Brain microvascular endothelial cell (primary cell): Measurements from ENCODE around the gene APOBEC3B.
"Not testable (repeated sequence)": the region's sequence is repeated elsewhere in the genome, so short reads cannot be mapped to it uniquely, and the experiment has no call there.

Experiments
- DNase-seq: peaks from one replicate; pipeline ENCODE4 v3.0.0-alpha.2; 2020
- H3K27ac ChIP-seq: fragments of 250-450 bp; sonication (Bioruptor Pico); 2 replicates; pipeline ENCODE4 v1.5.1; 2020; ENCODE audit warnings: mild to moderate bottlenecking, moderate library complexity
- H3K27me3 ChIP-seq: fragments of 250-450 bp; sonication (Bioruptor Pico); replicated peaks from 2 replicates; pipeline ENCODE4 v1.5.1; 2020; ENCODE audit warnings: mild to moderate bottlenecking
- H3K36me3 ChIP-seq: fragments of 250-450 bp; sonication (Bioruptor Pico); replicated peaks from 2 replicates; pipeline ENCODE4 v1.5.1; 2020; ENCODE audit warnings: mild to moderate bottlenecking
- H3K4me3 ChIP-seq: 2 replicates; pipeline ENCODE4 v1.5.1; 2011; ENCODE audit warnings: low read depth, mild to moderate bottlenecking, control low read depth, low read length, moderate library complexity
- in situ Hi-C: cut with HindIII; loops from 2 replicates; pipeline ENCODE4 v1.10.0; 2017; ENCODE audit warnings: low sequenced_read_pairs, low pct_ligation_motif_present
- TF ChIP-seq, protein P1 (sequence below): IDR thresholded peaks from 2 replicates; pipeline ENCODE4 v1.5.1; 2011; ENCODE audit warnings: low read depth, mild to moderate bottlenecking, moderate library complexity, low read length, control low read depth, inconsistent platforms; ENCODE audit errors: missing control alignments

Gene APOBEC3B

DNA sequence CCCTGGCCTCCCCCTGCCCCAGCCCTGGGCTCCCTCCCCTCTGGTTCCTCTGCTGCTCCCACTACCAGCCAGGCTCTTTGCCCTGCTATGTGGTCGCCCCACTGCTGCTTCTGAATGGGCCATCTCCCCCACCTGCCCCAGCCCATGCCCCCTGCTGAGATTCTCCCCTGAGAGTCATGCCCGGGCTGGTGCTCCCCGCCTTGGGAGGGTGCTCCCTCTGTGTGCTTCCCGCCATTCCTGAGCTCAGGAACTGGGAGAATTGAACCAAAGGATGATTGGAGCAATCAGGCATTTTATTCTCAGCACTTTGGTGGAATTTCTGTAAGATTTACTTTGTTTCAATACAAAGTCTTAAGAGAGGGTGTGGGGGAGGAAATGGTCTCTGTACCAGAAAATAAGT is 45.6 kb downstream of the APOBEC3B start:
- no peak overlapping the region for H3K27ac ChIP-seq
- no peak for DNase-seq
- in situ Hi-C loops = no loop called here
- no peaks in the 10 kb centered on the region for H3K27me3 ChIP-seq
- H3K4me3 ChIP-seq = no peak overlapping the region
- peaks cover 3% of the 10 kb centered on the region for H3K36me3 ChIP-seq
- TF ChIP-seq, protein P1, sequence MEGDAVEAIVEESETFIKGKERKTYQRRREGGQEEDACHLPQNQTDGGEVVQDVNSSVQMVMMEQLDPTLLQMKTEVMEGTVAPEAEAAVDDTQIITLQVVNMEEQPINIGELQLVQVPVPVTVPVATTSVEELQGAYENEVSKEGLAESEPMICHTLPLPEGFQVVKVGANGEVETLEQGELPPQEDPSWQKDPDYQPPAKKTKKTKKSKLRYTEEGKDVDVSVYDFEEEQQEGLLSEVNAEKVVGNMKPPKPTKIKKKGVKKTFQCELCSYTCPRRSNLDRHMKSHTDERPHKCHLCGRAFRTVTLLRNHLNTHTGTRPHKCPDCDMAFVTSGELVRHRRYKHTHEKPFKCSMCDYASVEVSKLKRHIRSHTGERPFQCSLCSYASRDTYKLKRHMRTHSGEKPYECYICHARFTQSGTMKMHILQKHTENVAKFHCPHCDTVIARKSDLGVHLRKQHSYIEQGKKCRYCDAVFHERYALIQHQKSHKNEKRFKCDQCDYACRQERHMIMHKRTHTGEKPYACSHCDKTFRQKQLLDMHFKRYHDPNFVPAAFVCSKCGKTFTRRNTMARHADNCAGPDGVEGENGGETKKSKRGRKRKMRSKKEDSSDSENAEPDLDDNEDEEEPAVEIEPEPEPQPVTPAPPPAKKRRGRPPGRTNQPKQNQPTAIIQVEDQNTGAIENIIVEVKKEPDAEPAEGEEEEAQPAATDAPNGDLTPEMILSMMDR = no peak

DNA sequence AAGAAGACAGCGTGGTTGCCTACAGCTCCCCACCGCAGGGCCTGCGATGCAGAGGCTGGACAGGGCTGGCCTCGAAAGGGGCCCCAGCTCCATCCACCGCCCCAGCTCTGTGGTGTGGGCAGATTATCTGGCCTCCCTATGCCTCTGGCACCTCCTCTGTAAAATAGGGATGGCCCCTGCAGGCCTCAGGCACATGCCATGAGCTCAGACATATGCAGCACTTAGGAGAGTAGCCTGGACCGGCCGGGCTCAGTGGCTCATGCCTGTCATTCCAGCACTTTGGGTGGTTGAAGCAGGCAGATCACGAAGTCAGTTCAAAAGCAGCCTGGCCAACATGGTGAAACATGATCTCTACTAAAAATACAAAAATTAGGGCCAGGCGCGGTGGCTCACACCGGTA is 46.1 kb downstream of the APOBEC3B start:
- Histone ChIP-seq H3K36me3 (peaks cover 3% of the 10 kb centered on the region), H3K27me3 (no peaks in the 10 kb centered on the region), H3K27ac (no peak overlapping the region), H3K4me3 (no peak overlapping the region)
- in situ Hi-C loops = no loop called here
- no peak for DNase-seq
- TF ChIP-seq, protein P1 = no peak

DNA sequence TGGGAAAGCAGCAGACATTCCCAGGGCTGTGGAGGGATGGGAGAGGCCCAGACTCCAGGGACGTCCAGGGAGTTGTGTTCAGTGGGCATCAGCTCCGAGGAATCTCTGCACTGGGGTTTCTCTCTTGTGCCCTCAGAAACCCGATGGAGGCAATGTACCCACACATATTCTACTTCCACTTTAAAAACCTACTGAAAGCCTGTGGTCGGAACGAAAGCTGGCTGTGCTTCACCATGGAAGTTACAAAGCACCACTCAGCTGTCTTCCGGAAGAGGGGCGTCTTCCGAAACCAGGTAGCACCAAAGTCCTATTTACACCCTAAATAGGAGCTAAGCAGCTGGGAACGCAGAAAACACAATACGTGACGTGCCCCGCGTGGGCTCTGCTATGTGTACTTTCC is 47.1 kb downstream of the APOBEC3B start:
- in situ Hi-C loops = no loop called here
- H3K27me3 ChIP-seq = no peaks in the 10 kb centered on the region
- no peak overlapping the region for H3K4me3 ChIP-seq
- DNase-seq = no peak
- no peaks in the 10 kb centered on the region for H3K36me3 ChIP-seq
- TF ChIP-seq, protein P1 = no peak
- H3K27ac ChIP-seq = no peak overlapping the region

DNA sequence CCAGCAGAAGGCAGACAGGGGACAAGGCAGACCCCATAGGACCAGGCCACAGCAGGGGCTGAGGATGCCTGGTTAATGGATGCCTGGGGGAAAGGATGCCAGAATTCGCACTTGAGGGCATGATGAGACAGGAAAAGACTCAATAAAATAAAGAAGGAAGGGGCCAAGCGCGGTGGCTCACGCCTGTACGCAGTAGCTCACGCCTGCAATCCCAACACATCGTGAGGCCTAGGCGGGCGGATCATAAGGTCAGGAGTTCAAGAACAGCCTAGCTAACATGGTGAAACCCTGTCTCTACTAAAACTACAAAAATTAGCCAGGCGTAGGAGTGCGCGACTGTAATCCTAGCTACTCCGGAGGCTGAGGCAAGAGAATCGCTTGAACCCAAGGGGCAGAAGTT is 48.6 kb downstream of the APOBEC3B start:
- TF ChIP-seq, protein P1 = no peak
- no peaks in the 10 kb centered on the region for H3K36me3 ChIP-seq
- no peak overlapping the region for H3K4me3 ChIP-seq
- H3K27ac ChIP-seq = no peak overlapping the region
- H3K27me3 ChIP-seq = no peaks in the 10 kb centered on the region
- DNase-seq = no peak
- in situ Hi-C loops = no loop called here

DNA sequence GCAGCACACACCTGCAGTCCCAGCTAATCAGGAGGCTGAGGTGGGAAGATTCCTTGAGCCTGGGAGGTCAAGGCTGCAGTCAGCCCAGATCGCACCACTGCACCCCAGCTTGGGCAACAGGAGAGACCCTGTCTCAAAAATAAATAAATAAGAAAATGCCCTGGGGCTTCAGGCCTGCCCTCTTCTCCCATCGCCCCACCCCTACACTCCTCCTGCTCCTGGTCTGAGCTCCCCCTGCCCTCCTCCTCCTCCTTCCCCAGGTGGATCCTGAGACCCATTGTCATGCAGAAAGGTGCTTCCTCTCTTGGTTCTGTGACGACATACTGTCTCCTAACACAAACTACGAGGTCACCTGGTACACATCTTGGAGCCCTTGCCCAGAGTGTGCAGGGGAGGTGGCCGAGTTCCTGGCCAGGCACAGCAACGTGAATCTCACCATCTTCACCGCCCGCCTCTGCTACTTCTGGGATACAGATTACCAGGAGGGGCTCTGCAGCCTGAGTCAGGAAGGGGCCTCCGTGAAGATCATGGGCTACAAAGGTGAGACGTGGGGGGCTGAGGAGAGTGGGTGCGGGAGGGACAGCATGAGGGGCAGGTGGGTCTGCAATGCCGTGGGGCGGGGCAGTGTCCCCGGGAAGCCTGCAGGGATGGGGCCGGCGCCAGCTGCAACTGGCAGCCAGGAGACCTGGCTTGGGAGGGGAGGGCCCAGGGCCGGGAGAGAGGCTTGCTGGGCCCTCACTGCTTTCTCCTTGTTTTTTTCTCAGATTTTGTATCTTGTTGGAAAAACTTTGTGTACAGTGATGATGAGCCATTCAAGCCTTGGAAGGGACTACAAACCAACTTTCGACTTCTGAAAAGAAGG is 49.5 kb downstream of the APOBEC3B start:
- H3K36me3 ChIP-seq, in situ Hi-C loops, H3K27ac ChIP-seq: not testable (repeated sequence)

DNA sequence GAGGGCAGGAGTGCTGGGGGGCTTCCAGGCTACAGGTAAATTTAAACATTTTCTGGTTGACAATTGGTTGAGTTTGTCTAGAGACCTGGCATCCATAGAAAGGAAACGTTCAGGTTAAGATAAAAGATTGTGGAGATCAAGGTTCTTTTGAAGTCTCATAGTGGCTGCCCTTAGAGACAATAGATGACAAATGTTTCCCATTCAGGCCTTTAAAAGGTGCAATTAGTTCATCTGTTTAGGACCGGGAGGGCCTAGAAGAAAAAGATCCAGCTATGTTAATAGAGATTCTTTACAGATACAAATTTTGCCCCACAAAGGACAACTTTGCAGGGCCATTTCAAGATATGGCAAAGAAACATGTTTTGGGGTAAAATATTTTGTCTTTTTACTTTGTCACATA is 54.9 kb downstream of the APOBEC3B start:
- H3K36me3 ChIP-seq, in situ Hi-C loops, H3K27ac ChIP-seq: not testable (repeated sequence)

More for the DNA sequence above, 49.5 kb downstream of the APOBEC3B start:
- H3K27me3 ChIP-seq, DNase-seq, H3K4me3 ChIP-seq: not testable (repeated sequence)

More for the DNA sequence above, 54.9 kb downstream of the APOBEC3B start:
- not testable (repeated sequence) for DNase-seq, H3K27me3 ChIP-seq, H3K4me3 ChIP-seq
